Prostate gland (tissue), 2 donors: ENCODE results near the gene TRPV3. TPM values are rescaled to one million over a fixed set of nuclear protein-coding genes. Genes with fewer than 3 reads are reported as not detected.

Experiments used
- DNase-seq: peaks from one replicate; pipeline ENCODE4 v3.0.0-alpha.2; 2019; ENCODE audit warnings: low spot score
- H3K27ac ChIP-seq, 2 donors: fragments of 200-600 bp; sonication (generic); 2 replicates each; pipeline ENCODE4 v1.5.1; 2017 to 2019
- H3K27me3 ChIP-seq: fragments of 200-600 bp; sonication (generic); replicated peaks from 2 replicates; pipeline ENCODE4 v1.5.1; 2019; ENCODE audit not compliant: insufficient read depth
- H3K36me3 ChIP-seq, 2 donors: fragments of 200-600 bp; sonication (generic); 1 replicate in 1 of 2; 2 replicates in 1 of 2; pipeline versions ENCODE4 v1.5.1 to v1.8.1; 2017 to 2019
- H3K4me1 ChIP-seq: fragments of 200-600 bp; sonication (generic); replicated peaks from 2 replicates; pipeline ENCODE4 v1.5.1; 2019
- H3K4me3 ChIP-seq, 2 donors: fragments of 200-600 bp; sonication (generic); 2 replicates each; pipeline ENCODE4 v1.5.1; 2017 to 2019
- H3K9me3 ChIP-seq: fragments of 200-600 bp; sonication (generic); 2 replicates; pipeline ENCODE4 v1.5.1; 2017
- CTCF ChIP-seq, 4 experiments: fragments of 200-600 bp in 2 of 4; fragments of 450-650 bp in 2 of 4; sonication (generic) in 2 of 4; IDR thresholded peaks; 1 replicate in 3 of 4; 2 replicates in 1 of 4; pipeline ENCODE4 v1.5.1; 2016 to 2019; ENCODE audit warnings: antibody characterized with exemption in 4 of 4, mild to moderate bottlenecking in 2 of 4, moderate library complexity in 2 of 4
- POLR2A ChIP-seq: fragments of 450-650 bp; IDR thresholded peaks from one replicate; pipeline ENCODE4 v1.6.1; 2016; ENCODE audit warnings: antibody characterized with exemption, mild to moderate bottlenecking
- POLR2AphosphoS5 ChIP-seq: sonication (generic); formaldehyde crosslinking; IDR thresholded peaks from one replicate; pipeline ENCODE4 v1.6.1; 2017; ENCODE audit warnings: antibody characterized with exemption
- WGBS: methylation state at CpG from one replicate; pipeline ENCODE4 v1.1.5; 2018; 5-methylcytosine and 5-hydroxymethylcytosine counted together
- intact Hi-C: fragments of 100-400 bp; cut with DNase I; formaldehyde crosslinking; loops from one replicate; pipeline ENCODE4 v1.14.2; 2022
- total RNA-seq, 2 donors: library from RNA; depleted of rRNA; stranded (reverse); fragments of >200 nt; gene quantifications; one replicate each; pipeline ENCODE4 v1.1.0, GENCODE V29; 2016

Gene TRPV3
- total RNA-seq, 2 donors from 2014 or later = 10.5 TPM; not detected in 1

DNA sequence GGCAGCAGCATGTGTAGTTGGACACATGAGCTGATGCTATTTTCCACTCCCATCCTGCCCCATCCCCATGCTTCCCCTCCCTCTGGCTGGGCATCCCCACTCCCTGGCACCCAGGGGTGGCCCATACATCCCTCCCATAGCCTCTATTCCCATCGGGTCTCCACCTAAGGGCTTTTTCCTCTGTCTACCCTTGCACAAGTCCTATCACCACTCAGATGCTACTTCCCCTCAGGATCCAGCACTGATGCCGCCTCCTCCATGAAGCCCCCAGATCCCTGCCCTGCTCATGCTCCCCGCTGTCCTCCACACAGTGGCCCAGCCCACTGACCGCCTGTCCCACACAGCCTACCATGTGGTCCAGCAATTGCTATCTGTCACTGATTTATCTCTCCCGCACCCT lies 35.8 kb upstream of the TRPV3 start:
- WGBS = 94% methylated on average over 5 of the region's 5 CpGs
- TF ChIP-seq POLR2AphosphoS5 (no peak), POLR2A (no peak), CTCF (IDR thresholded peaks at IDR 0.05) (no peak)
- Histone ChIP-seq H3K4me3 (no peak overlapping the region), H3K36me3 (no peaks in the 10 kb centered on the region), H3K27ac (no peak overlapping the region), H3K9me3 (no peaks in the 10 kb centered on the region), H3K4me1 (no peaks in the 10 kb centered on the region), H3K27me3 (no peaks in the 10 kb centered on the region)
- DNase-seq = no peak
- intact Hi-C loops = no loop called here

GRCh38 chr17:3592216-3592860 lies 34.7 kb upstream of the TRPV3 start:
- H3K9me3 ChIP-seq = no peaks in the 10 kb centered on the region
- DNase-seq = no peak
- TF ChIP-seq POLR2A (no peak), CTCF (IDR thresholded peaks at IDR 0.05) (no peak), POLR2AphosphoS5 (no peak)
- intact Hi-C loops = no loop called here
- no peak overlapping the region for H3K4me3 ChIP-seq
- H3K27ac ChIP-seq = no peak overlapping the region
- no peaks in the 10 kb centered on the region for H3K27me3 ChIP-seq
- no peaks in the 10 kb centered on the region for H3K36me3 ChIP-seq
- no peaks in the 10 kb centered on the region for H3K4me1 ChIP-seq
- whole genome bisulfite sequencing = 92% methylated on average over 15 of the region's 15 CpGs

- Histone ChIP-seq H3K4me3 (no peak overlapping the region), H3K9me3 (no peaks in the 10 kb centered on the region), H3K27ac (no peak overlapping the region), H3K27me3 (no peaks in the 10 kb centered on the region), H3K36me3 (no peaks in the 10 kb centered on the region), H3K4me1 (no peaks in the 10 kb centered on the region)
- WGBS = 85% methylated on average over 12 of the region's 15 CpGs
- TF ChIP-seq POLR2A (no peak), CTCF (IDR thresholded peaks at IDR 0.05) (no peak), POLR2AphosphoS5 (no peak)
- no peak for DNase-seq
- intact Hi-C loops = no loop called here
Observed at GRCh38 chr17:3590768-3591167, 33.2 kb upstream of the TRPV3 start.

DNA sequence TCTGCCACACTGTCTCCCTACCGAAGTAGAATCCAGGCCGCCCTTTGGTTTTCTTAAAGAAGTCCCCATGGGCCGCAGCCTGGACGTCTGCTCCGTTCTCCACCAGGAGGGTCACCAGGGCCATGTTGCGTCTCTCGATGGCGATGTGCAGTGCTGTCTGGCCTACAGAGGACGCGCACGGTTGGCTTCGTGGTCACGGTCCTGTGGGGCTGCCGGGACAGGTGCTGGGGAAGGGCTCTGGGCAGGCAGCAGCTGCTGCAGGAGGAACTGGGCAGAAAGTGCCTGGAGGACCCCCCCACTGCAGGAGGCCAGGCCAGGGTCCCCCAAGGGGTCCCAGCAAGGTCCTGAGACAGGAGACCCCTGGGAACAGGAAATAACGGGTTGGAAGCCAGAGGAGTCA lies 32.6 kb upstream of the TRPV3 start:
- Histone ChIP-seq H3K9me3 (no peaks in the 10 kb centered on the region), H3K4me1 (no peaks in the 10 kb centered on the region), H3K27me3 (no peaks in the 10 kb centered on the region), H3K4me3 (no peak overlapping the region), H3K27ac (no peak overlapping the region), H3K36me3 (no peaks in the 10 kb centered on the region)
- 96% methylated on average over 15 of the region's 15 CpGs for WGBS
- no peak for TF ChIP-seq POLR2A
- TF ChIP-seq POLR2AphosphoS5 = no peak
- TF ChIP-seq CTCF (IDR thresholded peaks at IDR 0.05) = no peak
- intact Hi-C loops = no loop called here
- DNase-seq = no peak

- intact Hi-C loops = no loop called here
- TF ChIP-seq POLR2AphosphoS5 (no peak), POLR2A (no peak), CTCF (IDR thresholded peaks at IDR 0.05) (no peak)
- no peaks in the 10 kb centered on the region for H3K9me3 ChIP-seq
- DNase-seq = no peak
- no peak overlapping the region for H3K27ac ChIP-seq
- no peaks in the 10 kb centered on the region for H3K27me3 ChIP-seq
- H3K36me3 ChIP-seq = no peaks in the 10 kb centered on the region
- no peaks in the 10 kb centered on the region for H3K4me1 ChIP-seq
- H3K4me3 ChIP-seq = no peak overlapping the region
- 94% methylated on average over 22 of the region's 22 CpGs for WGBS
Observed at GRCh38 chr17:3589784-3590183, 32.2 kb upstream of the TRPV3 start.
